Endothelial cell of umbilical vein (primary cell): ENCODE data around the gene MYO15A. TPM values are rescaled to one million over a fixed set of nuclear protein-coding genes. Genes with fewer than 3 reads are reported as not detected.

Source experiments
- BruUV-seq: library from RNA; stranded (reverse); fragments of 400-500 nt; replicated peaks from 2 replicates; lab custom pipeline; 2021; lab: Mats Ljungman, UMichigan
- CTCF ChIA-PET: fragments of 300-600, 350-600 bp; sonication (Branson Sonifier 250); formaldehyde crosslinking; loops from one replicate; lab custom pipeline; 2021; ENCODE audit warnings: antibody characterized with exemption, inconsistent platforms; lab: Charles Lee
- POLR2A ChIA-PET: fragments of 300-600, 350-600 bp; sonication (Branson Sonifier 250); formaldehyde crosslinking; loops from one replicate; lab custom pipeline; 2021; ENCODE audit warnings: antibody characterized with exemption, inconsistent platforms; lab: Charles Lee
- DNase-seq: peaks from one replicate; pipeline ENCODE4 v3.0.0-alpha.2; 2011; ENCODE audit warnings: low read depth, low spot score
- FAIRE-seq: peaks from 2 replicates; lab custom pipeline; 2011; peaks lifted over from hg19 to GRCh38; lab: Jason Lieb, UNC
- H2AFZ ChIP-seq: 2 replicates; pipeline ENCODE4 v1.6.0; 2012; ENCODE audit warnings: low read depth, low read length, control low read depth, inconsistent platforms
- H3K27ac ChIP-seq: 2 replicates; pipeline ENCODE4 v1.5.1; 2011; ENCODE audit warnings: low read depth, mild to moderate bottlenecking, control low read depth, low read length, moderate library complexity; ENCODE audit not compliant: insufficient read depth
- H3K27me3 ChIP-seq, 2 experiments: 2 replicates each; pipeline versions ENCODE4 v1.6.0 to v1.6.1; 2011; ENCODE audit warnings: low read length in 2 of 2, mixed read lengths in 1 of 2; ENCODE audit not compliant: control insufficient read depth in 2 of 2, insufficient read depth in 2 of 2
- H3K36me3 ChIP-seq, 2 experiments: 2 replicates in 1 of 2; 3 replicates in 1 of 2; pipeline ENCODE4 v1.5.1; 2011; ENCODE audit warnings: low read length in 2 of 2, mild to moderate bottlenecking in 1 of 2, moderate library complexity in 1 of 2; ENCODE audit not compliant: control insufficient read depth in 2 of 2, insufficient read depth in 2 of 2; ENCODE audit errors: extremely low read depth in 1 of 2
- H3K4me1 ChIP-seq: 3 replicates; pipeline ENCODE4 v1.5.1; 2011; ENCODE audit warnings: mild to moderate bottlenecking, low read length; ENCODE audit not compliant: control insufficient read depth, insufficient read depth; ENCODE audit errors: extremely low read depth
- H3K4me2 ChIP-seq: 2 replicates; pipeline ENCODE4 v1.6.1; 2011; ENCODE audit warnings: low read length, control low read depth, mixed read lengths; ENCODE audit not compliant: insufficient read depth
- H3K4me3 ChIP-seq, 3 experiments: fragments of 200-600 bp in 1 of 3; sonication (generic), shearing (Covaris generic) in 1 of 3; replicated peaks in 1 of 3; 2 replicates each; pipeline ENCODE4 v1.5.1; 2011 to 2016; ENCODE audit warnings: control low read depth in 3 of 3, low read length in 3 of 3, mild to moderate bottlenecking in 2 of 3, inconsistent platforms in 1 of 3, low read depth in 1 of 3, moderate library complexity in 1 of 3; ENCODE audit not compliant: insufficient read depth in 1 of 3
- H3K79me2 ChIP-seq: 2 replicates; pipeline ENCODE4 v1.6.0; 2012; ENCODE audit warnings: low read length, inconsistent platforms; ENCODE audit not compliant: control insufficient read depth, insufficient read depth
- H3K9ac ChIP-seq: replicated peaks from 2 replicates; pipeline ENCODE3; 2011; ENCODE audit warnings: low read length, control low read depth; ENCODE audit not compliant: insufficient read depth; ENCODE audit errors: extremely low read depth
- H3K9me1 ChIP-seq: replicated peaks from 3 replicates; pipeline ENCODE4 v1.6.0; 2011; ENCODE audit warnings: mild to moderate bottlenecking, low read length; ENCODE audit not compliant: control insufficient read depth, insufficient read depth; ENCODE audit errors: extremely low read depth
- H3K9me3 ChIP-seq: replicated peaks from 2 replicates; pipeline ENCODE4 v1.5.1; 2012; ENCODE audit warnings: low read length, inconsistent platforms; ENCODE audit not compliant: control insufficient read depth, insufficient read depth
- H4K20me1 ChIP-seq: replicated peaks from 2 replicates; pipeline ENCODE3; 2011; ENCODE audit warnings: mild to moderate bottlenecking, low read length; ENCODE audit not compliant: control insufficient read depth, insufficient read depth; ENCODE audit errors: extremely low read depth
- EZH2 ChIP-seq: IDR thresholded peaks from 2 replicates; pipeline ENCODE4 v1.6.1; 2012; ENCODE audit warnings: borderline replicate concordance, low read depth, mild to moderate bottlenecking, moderate library complexity, low read length, inconsistent platforms; ENCODE audit not compliant: severe bottlenecking
- FOS ChIP-seq: IDR thresholded peaks from 2 replicates; pipeline ENCODE4 v1.6.1; 2011; ENCODE audit warnings: mild to moderate bottlenecking, low read length, moderate library complexity, borderline replicate concordance; ENCODE audit not compliant: insufficient read depth
- GATA2 ChIP-seq: IDR thresholded peaks from 2 replicates; pipeline ENCODE4 v1.7.0; 2011; ENCODE audit warnings: low read depth, mild to moderate bottlenecking, moderate library complexity, mixed read lengths, low read length; ENCODE audit not compliant: insufficient read length, insufficient read depth
- JUN ChIP-seq: IDR thresholded peaks from 2 replicates; pipeline ENCODE4 v1.6.1; 2011; ENCODE audit warnings: borderline replicate concordance, low read depth; ENCODE audit not compliant: insufficient read length, insufficient read depth
- MYC ChIP-seq: IDR thresholded peaks from one replicate; pipeline ENCODE4 v1.6.1; 2011; ENCODE audit warnings: mild to moderate bottlenecking, low read depth, low read length
- POLR2A ChIP-seq: IDR thresholded peaks from 2 replicates; pipeline ENCODE4 v1.6.1; 2012; ENCODE audit warnings: low read depth, mild to moderate bottlenecking, control low read depth, low read length
- POLR2AphosphoS5 ChIP-seq: IDR thresholded peaks from 2 replicates; pipeline ENCODE4 v1.6.1; 2012; ENCODE audit warnings: low read depth, mild to moderate bottlenecking, control low read depth, low read length, moderate library complexity; ENCODE audit not compliant: insufficient read depth
- dilution Hi-C: fragments of 300-500 bp; cut with MboI; formaldehyde crosslinking; loops from one replicate; pipeline ENCODE4 v1.15.0; 2019; ENCODE audit warnings: low sequenced_read_pairs; ENCODE audit not compliant: extremely low pct_ligation_motif_present
- intact Hi-C: fragments of 100-400 bp; cut with micrococcal nuclease; formaldehyde crosslinking; loops from one replicate; pipeline ENCODE4 v1.10.0; 2022
- polyA plus RNA-seq, 4 experiments: library from polyadenylated mRNA; depleted of rRNA in 3 of 4; stranded (reverse) in 3 of 4; unstranded in 1 of 4; fragments of >200 nt; gene quantifications; 2 replicates each; pipeline versions ENCODE4 v1.2.1 to v1.2.3, GENCODE V29; 2011 to 2012; ENCODE audit warnings: missing spikeins in 1 of 4
- total RNA-seq: library from RNA; stranded (reverse); gene quantifications from 2 replicates; pipeline ENCODE4 v1.2.3, GENCODE V29; 2021
- TF ChIP-seq, protein P1 (sequence below): IDR thresholded peaks from 2 replicates; pipeline ENCODE4 v1.6.1; 2011; ENCODE audit not compliant: insufficient read depth, insufficient read length
- TF ChIP-seq, protein P2 (sequence below), 2 donors: IDR thresholded peaks; 1 replicate in 1 of 2; 2 replicates in 1 of 2; pipeline ENCODE4 v1.5.1; 2011; ENCODE audit warnings: low read length in 2 of 2, mild to moderate bottlenecking in 2 of 2, moderate library complexity in 2 of 2, control low read depth in 1 of 2, inconsistent platforms in 1 of 2, low read depth in 1 of 2; ENCODE audit not compliant: insufficient read depth in 1 of 2; ENCODE audit errors: extremely low read depth in 1 of 2

Gene MYO15A
- total and polyA plus RNA-seq, 2 donors (not counting 3 experiments of a cell fraction or from before 2014, with no cell fraction given): 0.46 to 0.82 TPM

DNA sequence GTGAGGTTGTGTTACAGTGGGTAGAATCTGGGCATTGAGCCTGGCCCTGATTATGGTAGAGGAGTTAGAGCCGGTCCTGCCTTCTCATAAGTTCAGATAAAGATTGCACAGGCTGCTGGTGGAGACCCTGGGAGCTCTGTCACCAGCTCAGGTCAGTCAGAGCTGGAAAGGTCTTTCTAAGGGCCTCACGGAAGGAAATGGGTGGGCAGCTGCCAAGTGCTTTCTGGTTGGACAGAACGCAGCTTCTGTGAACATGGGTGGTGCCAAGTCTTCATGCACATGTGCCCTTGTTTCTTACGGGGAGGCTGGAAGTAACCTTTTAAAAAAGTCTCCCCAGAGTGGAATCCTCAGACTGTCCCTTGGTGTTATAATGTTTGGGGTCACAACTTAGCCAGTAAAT lies 90.0 kb downstream of the MYO15A start:
- Histone ChIP-seq H3K9me3 (no peaks in the 10 kb centered on the region), H3K4me2 (no peak overlapping the region), H4K20me1 (no peaks in the 10 kb centered on the region), H3K9ac (no peak overlapping the region), H3K36me3 (peaks cover 19 to 31% of the 10 kb centered on the region in 2 experiments), H3K27me3 (no peaks in the 10 kb centered on the region), H3K4me1 (peaks cover 8% of the 10 kb centered on the region), H3K4me3 (no peak overlapping the region), H3K27ac (no peak overlapping the region), H2AFZ (no peak overlapping the region), H3K79me2 (peaks cover 77% of the 10 kb centered on the region), H3K9me1 (no peaks in the 10 kb centered on the region)
- FAIRE-seq (peak; percentile 15), DNase-seq (no peak)
- intact Hi-C loops (no loop called here), dilution Hi-C loops (no loop called here)
- ChIA-PET CTCF (interaction anchor here (1.8 to 2.2 kb wide), 2 partner anchors 18 to 58 kb away, joined by 8 read pairs; no protein-coding TSS in a partner anchor), POLR2A (no interaction called here)
- no TSS peak for BruUV-seq
- TF ChIP-seq, protein P1, sequence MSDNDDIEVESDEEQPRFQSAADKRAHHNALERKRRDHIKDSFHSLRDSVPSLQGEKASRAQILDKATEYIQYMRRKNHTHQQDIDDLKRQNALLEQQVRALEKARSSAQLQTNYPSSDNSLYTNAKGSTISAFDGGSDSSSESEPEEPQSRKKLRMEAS: no peak
- no peak for TF ChIP-seq GATA2

DNA sequence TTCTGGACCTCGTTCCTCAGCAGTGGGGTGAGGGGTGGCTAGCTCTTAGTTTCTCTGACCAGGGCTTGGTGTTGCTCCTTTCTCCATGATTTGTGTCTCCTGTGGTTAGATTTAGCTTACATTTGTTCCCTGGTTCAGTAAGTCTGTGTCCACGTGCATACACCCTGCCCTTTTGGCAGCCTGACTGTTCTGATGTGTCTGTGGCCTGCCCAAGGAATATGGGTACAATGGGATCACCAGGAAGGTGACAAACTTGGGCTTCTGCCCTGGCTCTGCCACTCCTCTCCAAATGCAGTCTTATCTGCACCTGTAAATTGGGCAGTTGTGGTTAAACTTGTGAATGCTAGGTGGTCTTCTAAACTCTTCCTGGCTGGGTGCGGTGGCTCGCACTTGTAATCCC lies 92.6 kb downstream of the MYO15A start:
- H3K9ac ChIP-seq: no peak overlapping the region
- intact Hi-C loops: no loop called here
- no peak overlapping the region for H3K4me2 ChIP-seq
- ChIA-PET CTCF (interaction anchor here (1.4 kb wide), 1 partner anchor 17 kb away, joined by 4 read pairs; no protein-coding TSS in a partner anchor), POLR2A (no interaction called here)
- H4K20me1 ChIP-seq: no peaks in the 10 kb centered on the region
- dilution Hi-C loops: no loop called here
- FAIRE-seq: no peak
- H3K79me2 ChIP-seq: peaks cover 73% of the 10 kb centered on the region
- no peak for DNase-seq
- peaks cover 8% of the 10 kb centered on the region for H3K4me1 ChIP-seq
- no TSS peak for BruUV-seq
- no peaks in the 10 kb centered on the region for H3K9me1 ChIP-seq
- H2AFZ ChIP-seq: no peak overlapping the region
- H3K4me3 ChIP-seq: no peak overlapping the region
- H3K36me3 ChIP-seq: peaks cover 10 to 33% of the 10 kb centered on the region in 2 experiments
- no peaks in the 10 kb centered on the region for H3K9me3 ChIP-seq
- TF ChIP-seq GATA2 (no peak), JUN (no peak), MYC (no peak), EZH2 (no peak), POLR2AphosphoS5 (no peak), FOS (no peak), POLR2A (no peak)
- TF ChIP-seq, protein P2, sequence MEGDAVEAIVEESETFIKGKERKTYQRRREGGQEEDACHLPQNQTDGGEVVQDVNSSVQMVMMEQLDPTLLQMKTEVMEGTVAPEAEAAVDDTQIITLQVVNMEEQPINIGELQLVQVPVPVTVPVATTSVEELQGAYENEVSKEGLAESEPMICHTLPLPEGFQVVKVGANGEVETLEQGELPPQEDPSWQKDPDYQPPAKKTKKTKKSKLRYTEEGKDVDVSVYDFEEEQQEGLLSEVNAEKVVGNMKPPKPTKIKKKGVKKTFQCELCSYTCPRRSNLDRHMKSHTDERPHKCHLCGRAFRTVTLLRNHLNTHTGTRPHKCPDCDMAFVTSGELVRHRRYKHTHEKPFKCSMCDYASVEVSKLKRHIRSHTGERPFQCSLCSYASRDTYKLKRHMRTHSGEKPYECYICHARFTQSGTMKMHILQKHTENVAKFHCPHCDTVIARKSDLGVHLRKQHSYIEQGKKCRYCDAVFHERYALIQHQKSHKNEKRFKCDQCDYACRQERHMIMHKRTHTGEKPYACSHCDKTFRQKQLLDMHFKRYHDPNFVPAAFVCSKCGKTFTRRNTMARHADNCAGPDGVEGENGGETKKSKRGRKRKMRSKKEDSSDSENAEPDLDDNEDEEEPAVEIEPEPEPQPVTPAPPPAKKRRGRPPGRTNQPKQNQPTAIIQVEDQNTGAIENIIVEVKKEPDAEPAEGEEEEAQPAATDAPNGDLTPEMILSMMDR (IDR thresholded peaks at IDR 0.05; ENCODE audit: extremely low read depth in 1 of 2, insufficient read depth in 1 of 2, low read depth in 1 of 2, low read length in 2 of 2): no peak
- TF ChIP-seq, protein P1: no peak
- H3K27ac ChIP-seq: no peak overlapping the region
- no peaks in the 10 kb centered on the region for H3K27me3 ChIP-seq
